Keratinocyte (primary cell): Measurements from ENCODE around the gene TMEM225B.

Experiments used
- EZH2 ChIP-seq: IDR thresholded peaks from one replicate; pipeline ENCODE4 v1.6.1; 2012; ENCODE audit warnings: inconsistent platforms, mild to moderate bottlenecking, low read length, moderate library complexity
- TF ChIP-seq, protein P1 (sequence below), 3 experiments: IDR thresholded peaks in 1 of 3; conservative IDR thresholded peaks in 1 of 3; optimal IDR thresholded peaks in 1 of 3; 2 replicates in 2 of 3; 3 replicates in 1 of 3; pipeline versions ENCODE3 to v1.5.1; 2011; ENCODE audit warnings: low read length in 3 of 3, mild to moderate bottlenecking in 3 of 3, moderate library complexity in 2 of 3, control low read depth in 1 of 3, inconsistent platforms in 1 of 3; ENCODE audit not compliant: insufficient read depth in 2 of 3; ENCODE audit errors: extremely low read depth in 1 of 3

DNA sequence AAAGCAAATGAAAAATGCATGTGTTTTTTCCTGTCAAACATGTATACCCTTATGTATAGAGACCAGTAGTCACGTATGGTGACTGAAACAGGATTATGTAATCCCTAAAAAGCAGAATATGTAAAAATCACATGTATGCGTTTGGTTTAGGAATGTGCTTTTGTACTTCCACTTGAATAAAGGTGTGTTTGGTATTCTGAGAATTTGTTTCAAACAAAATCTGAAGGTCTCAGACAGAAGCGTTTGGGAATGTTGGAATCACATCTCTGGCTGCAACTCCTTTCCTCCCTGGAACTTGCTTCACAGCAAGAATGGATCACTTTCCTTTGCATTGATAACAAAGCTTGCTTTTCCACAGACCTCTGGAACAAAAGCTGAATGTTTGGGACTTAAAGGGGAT is 21.8 kb upstream of the TMEM225B start:
- TF ChIP-seq, protein P1, sequence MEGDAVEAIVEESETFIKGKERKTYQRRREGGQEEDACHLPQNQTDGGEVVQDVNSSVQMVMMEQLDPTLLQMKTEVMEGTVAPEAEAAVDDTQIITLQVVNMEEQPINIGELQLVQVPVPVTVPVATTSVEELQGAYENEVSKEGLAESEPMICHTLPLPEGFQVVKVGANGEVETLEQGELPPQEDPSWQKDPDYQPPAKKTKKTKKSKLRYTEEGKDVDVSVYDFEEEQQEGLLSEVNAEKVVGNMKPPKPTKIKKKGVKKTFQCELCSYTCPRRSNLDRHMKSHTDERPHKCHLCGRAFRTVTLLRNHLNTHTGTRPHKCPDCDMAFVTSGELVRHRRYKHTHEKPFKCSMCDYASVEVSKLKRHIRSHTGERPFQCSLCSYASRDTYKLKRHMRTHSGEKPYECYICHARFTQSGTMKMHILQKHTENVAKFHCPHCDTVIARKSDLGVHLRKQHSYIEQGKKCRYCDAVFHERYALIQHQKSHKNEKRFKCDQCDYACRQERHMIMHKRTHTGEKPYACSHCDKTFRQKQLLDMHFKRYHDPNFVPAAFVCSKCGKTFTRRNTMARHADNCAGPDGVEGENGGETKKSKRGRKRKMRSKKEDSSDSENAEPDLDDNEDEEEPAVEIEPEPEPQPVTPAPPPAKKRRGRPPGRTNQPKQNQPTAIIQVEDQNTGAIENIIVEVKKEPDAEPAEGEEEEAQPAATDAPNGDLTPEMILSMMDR (optimal IDR thresholded peaks at IDR 0.05 in 1 of 3, IDR thresholded peaks at IDR 0.05 in 1 of 3, conservative IDR thresholded peaks at IDR 0.05 in 1 of 3; ENCODE audit: extremely low read depth in 1 of 3, insufficient read depth in 2 of 3, low read length in 3 of 3) = no peak
- no peak for TF ChIP-seq EZH2
